Mucosa of descending colon (tissue), 3 donors: ENCODE results near the gene ERVFRD-1. TPM values are rescaled to one million over a fixed set of nuclear protein-coding genes. Genes with fewer than 3 reads are reported as not detected.

Source experiments
- ATAC-seq: fragments of 200-7000 bp; cut with Tn5 transposase; one replicate; pipeline ENCODE4 v1.9.1; 2020; ENCODE audit warnings: mild to moderate bottlenecking, moderate library complexity
- DNase-seq, 3 donors: peaks; one replicate each; pipeline ENCODE4 v3.0.0-alpha.2; 2020
- H3K36me3 ChIP-seq: fragments of 200-600 bp; one replicate; pipeline ENCODE4 v1.8.0; 2021; ENCODE audit warnings: low read depth, mild to moderate bottlenecking
- H3K4me1 ChIP-seq: fragments of 200-600 bp; one replicate; pipeline ENCODE4 v1.8.0; 2021; ENCODE audit warnings: low read depth, mild to moderate bottlenecking
- H3K4me3 ChIP-seq: fragments of 200-600 bp; one replicate; pipeline ENCODE4 v1.8.0; 2021; ENCODE audit warnings: mild to moderate bottlenecking
- H3K9me3 ChIP-seq: fragments of 200-600 bp; one replicate; pipeline ENCODE4 v1.8.0; 2021; ENCODE audit warnings: mild to moderate bottlenecking
- CTCF ChIP-seq: fragments of 200-600 bp; IDR thresholded peaks from one replicate; pipeline ENCODE4 v1.8.0; 2022; ENCODE audit warnings: antibody characterized with exemption, mild to moderate bottlenecking
- intact Hi-C, 2 donors: fragments of 100-400 bp; cut with DNase I in 1 of 2; cut with micrococcal nuclease in 1 of 2; formaldehyde crosslinking; loops; one replicate each; pipeline versions ENCODE4 v1.11.0 to v1.11.1; 2022; cut with DNase I, micrococcal nuclease
- total RNA-seq, 3 donors: library from RNA; stranded (reverse); fragmentation: NEBNext Ultra II Directional in 2 of 3; extraction: Animal tissue kit (Norgen Biotek cat#: 25700) in 2 of 3; gene quantifications; one replicate each; pipeline versions ENCODE4 v1.2.1 to v1.2.4, GENCODE V29; 2021 to 2023
- donor health status: DM: no; HTN: no; CAD: no; lungs with moderate emphysema.
- donor health status: DM: no; HTN: no; CAD: no.
- donor health status: DM: no; HTN: yes; CAD: no.

The ERVFRD-1 gene
- total RNA-seq, 3 donors from 2014 or later: 0.12 to 0.57 (median 0.19) TPM

DNA sequence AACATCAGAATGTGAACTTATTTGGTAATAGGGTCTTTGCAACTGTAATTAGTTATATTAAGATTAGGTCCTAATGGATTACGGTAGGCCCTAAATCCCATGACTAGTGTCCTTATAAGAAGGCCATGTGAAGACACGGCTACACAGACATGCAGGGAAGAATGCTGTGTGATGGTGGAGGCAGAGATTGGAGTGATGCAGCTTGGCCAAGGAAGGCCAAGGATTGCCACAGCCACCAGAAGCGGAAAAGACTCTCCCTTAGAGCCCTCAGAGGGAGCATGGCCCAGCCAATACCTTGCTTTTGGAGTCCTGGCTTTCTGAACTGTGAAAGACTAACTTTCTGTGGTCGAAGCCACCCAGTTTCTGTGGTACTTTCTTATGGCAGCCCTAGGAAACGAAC, 27.6 kb downstream of the ERVFRD-1 start:
- no peaks in the 10 kb centered on the region for H3K9me3 ChIP-seq
- H3K36me3 ChIP-seq: no peaks in the 10 kb centered on the region
- intact Hi-C loops: no loop called here
- no peak overlapping the region for H3K4me3 ChIP-seq
- no peaks in the 10 kb centered on the region for H3K4me1 ChIP-seq
- ATAC-seq (no peak), DNase-seq (no peak)
- no peak for TF ChIP-seq CTCF

DNA sequence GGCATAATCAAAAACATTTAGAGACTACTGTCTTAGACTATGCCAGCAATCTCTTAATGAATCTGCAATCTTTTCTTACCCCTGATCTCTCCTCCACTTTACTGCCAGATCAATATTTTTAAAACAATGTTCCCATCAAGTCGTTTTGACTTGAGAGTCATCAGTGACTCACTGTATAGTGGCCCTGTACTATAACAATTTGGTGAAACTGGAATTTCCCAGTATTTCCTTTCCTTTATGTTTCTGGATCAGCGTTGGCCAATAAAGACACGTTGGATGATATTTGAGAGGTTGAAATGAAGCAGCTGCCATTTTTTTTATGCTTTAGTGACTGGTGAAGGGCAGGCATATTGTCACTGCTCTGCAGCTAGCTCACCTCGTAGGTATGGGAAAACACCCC, 28.0 kb downstream of the ERVFRD-1 start:
- ATAC-seq: no peak
- no peak overlapping the region for H3K4me3 ChIP-seq
- no peaks in the 10 kb centered on the region for H3K9me3 ChIP-seq
- no peak for DNase-seq
- no peak for TF ChIP-seq CTCF
- no peaks in the 10 kb centered on the region for H3K4me1 ChIP-seq
- no peaks in the 10 kb centered on the region for H3K36me3 ChIP-seq
- intact Hi-C loops: no loop called here

DNA sequence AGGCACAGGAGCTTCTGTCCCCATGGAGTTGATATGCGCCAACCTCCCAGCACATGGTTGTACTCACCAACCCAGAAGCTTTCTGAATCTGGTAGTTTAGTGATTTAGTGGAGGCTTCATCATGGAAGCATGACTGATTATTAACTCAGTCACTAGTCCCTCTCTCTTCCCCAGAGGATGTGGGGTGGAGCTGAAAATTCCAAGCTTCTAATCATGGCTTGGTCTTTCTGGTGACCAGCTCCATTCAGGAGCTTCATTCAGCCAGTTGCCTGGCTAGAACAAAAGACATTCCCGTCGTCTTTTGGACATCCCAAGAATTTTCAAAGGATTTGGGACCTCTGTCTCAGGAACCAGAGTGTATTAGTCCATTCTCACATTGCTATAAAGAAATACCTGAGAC, 31.2 kb downstream of the ERVFRD-1 start:
- no peak for TF ChIP-seq CTCF
- intact Hi-C loops: no loop called here
- no peak for ATAC-seq

DNA sequence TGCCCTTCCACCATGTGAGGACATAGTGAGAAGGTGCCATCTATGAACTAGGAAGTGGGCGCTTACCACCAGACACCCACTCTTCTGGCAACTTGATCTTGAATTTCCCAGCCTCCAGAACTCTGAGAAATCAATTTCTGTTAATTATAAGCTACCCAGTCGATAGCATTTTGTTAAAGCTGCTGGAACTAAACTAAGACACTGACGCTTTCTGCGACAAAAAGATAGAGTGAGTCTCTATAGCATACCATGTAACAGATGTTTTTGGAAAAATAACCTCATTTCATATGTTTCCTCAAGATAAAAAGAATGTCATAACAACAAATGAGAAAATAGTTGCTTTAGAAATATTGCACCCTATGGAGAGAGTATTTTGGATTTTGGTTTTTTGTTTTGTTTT, 33.3 kb downstream of the ERVFRD-1 start:
- intact Hi-C loops: no loop called here
- no peak for TF ChIP-seq CTCF
- H3K4me1 ChIP-seq: no peaks in the 10 kb centered on the region
- no peaks in the 10 kb centered on the region for H3K9me3 ChIP-seq
- H3K4me3 ChIP-seq: no peak overlapping the region
- no peaks in the 10 kb centered on the region for H3K36me3 ChIP-seq
- ATAC-seq (no peak), DNase-seq (no peak)

More for the DNA sequence above, 31.2 kb downstream of the ERVFRD-1 start:
- no peak for DNase-seq
- Histone ChIP-seq H3K4me3 (no peak overlapping the region), H3K4me1 (no peaks in the 10 kb centered on the region), H3K9me3 (no peaks in the 10 kb centered on the region), H3K36me3 (no peaks in the 10 kb centered on the region)

GRCh38 chr6:11076540-11076939, 35.0 kb downstream of the ERVFRD-1 start:
- Histone ChIP-seq H3K9me3 (no peaks in the 10 kb centered on the region), H3K36me3 (no peaks in the 10 kb centered on the region), H3K4me1 (no peaks in the 10 kb centered on the region), H3K4me3 (no peak overlapping the region)
- intact Hi-C loops: no loop called here
- no peak for ATAC-seq
- TF ChIP-seq CTCF: no peak
- no peak for DNase-seq

GRCh38 chr6:11072101-11072500, 39.4 kb downstream of the ERVFRD-1 start:
- no peaks in the 10 kb centered on the region for H3K4me1 ChIP-seq
- H3K36me3 ChIP-seq: no peaks in the 10 kb centered on the region
- no peak for TF ChIP-seq CTCF
- no peak overlapping the region for H3K4me3 ChIP-seq
- ATAC-seq: no peak
- no peak for DNase-seq
- no peaks in the 10 kb centered on the region for H3K9me3 ChIP-seq
- intact Hi-C loops: no loop called here
